Measurements from ENCODE around the gene TRIM44.

DNA sequence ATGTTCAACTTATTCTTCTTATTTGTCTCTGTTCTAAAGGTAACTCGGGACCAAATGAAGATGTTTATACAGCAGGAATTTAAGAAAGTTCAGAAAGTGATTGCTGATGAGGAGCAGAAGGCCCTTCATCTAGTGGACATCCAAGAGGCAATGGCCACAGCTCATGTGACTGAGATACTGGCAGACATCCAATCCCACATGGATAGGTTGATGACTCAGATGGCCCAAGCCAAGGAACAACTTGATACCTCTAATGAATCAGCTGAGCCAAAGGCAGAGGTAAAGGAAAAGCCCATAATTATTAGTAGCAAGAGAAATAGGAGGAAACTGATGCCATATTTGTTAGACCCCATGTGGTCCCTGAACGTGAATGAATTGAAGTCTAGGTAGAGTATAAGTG, 63.3 kb downstream of the TRIM44 start:
- no peak for TF ChIP-seq POLR2A (IDR thresholded peaks at IDR 0.05)
- TF ChIP-seq, protein P1, sequence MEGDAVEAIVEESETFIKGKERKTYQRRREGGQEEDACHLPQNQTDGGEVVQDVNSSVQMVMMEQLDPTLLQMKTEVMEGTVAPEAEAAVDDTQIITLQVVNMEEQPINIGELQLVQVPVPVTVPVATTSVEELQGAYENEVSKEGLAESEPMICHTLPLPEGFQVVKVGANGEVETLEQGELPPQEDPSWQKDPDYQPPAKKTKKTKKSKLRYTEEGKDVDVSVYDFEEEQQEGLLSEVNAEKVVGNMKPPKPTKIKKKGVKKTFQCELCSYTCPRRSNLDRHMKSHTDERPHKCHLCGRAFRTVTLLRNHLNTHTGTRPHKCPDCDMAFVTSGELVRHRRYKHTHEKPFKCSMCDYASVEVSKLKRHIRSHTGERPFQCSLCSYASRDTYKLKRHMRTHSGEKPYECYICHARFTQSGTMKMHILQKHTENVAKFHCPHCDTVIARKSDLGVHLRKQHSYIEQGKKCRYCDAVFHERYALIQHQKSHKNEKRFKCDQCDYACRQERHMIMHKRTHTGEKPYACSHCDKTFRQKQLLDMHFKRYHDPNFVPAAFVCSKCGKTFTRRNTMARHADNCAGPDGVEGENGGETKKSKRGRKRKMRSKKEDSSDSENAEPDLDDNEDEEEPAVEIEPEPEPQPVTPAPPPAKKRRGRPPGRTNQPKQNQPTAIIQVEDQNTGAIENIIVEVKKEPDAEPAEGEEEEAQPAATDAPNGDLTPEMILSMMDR (IDR thresholded peaks at IDR 0.05 in 8 of 11, conservative IDR thresholded peaks at IDR 0.05 in 3 of 11) = no peak

All from spleen (tissue), 7 donors.